K562 (cell line): ENCODE measurements around the gene SOWAHD. TPM values are rescaled to one million over a fixed set of nuclear protein-coding genes. Genes with fewer than 3 reads are reported as not detected.

ENCODE experiments used
- ATAC-seq: fragments of 200-7000 bp; cut with Tn5 transposase; 3 replicates; pipeline ENCODE4 v1.9.1; 2020; ENCODE audit warnings: moderate library complexity
- BruUV-seq: library from RNA; stranded (reverse); fragments of 400-500 nt; replicated peaks from 2 replicates; lab custom pipeline; 2021; lab: Mats Ljungman, UMichigan
- CTCF ChIA-PET: fragments of 300-600 bp; formaldehyde crosslinking; extraction: SDS; loops from one replicate; lab custom pipeline; 2021; ENCODE audit warnings: low intra/inter-chr PET ratio; lab: Yijun Ruan, JAX
- POLR2A ChIA-PET: fragments of 300-600, 350-650 bp; sonication (Branson Sonifier 250); formaldehyde crosslinking; extraction: SDS; loops from one replicate; lab custom pipeline; 2021; ENCODE audit warnings: antibody characterized with exemption, inconsistent platforms; lab: Yijun Ruan, JAX
- DNase-seq, 4 experiments: peaks; one replicate each; pipeline versions ENCODE4 v3.0.0 to v3.0.0-alpha.2; 2011 to 2018; ENCODE audit warnings: low spot score in 3 of 4, mixed read lengths in 3 of 4; ENCODE audit errors: extremely low read depth in 1 of 4
- FAIRE-seq: peaks from 2 replicates; lab custom pipeline; 2011; peaks lifted over from hg19 to GRCh38; lab: Jason Lieb, UNC
- H2AFZ ChIP-seq: 2 replicates; pipeline ENCODE4 v1.6.0; 2011; ENCODE audit warnings: low read depth, low read length, control low read depth, inconsistent platforms
- H3K27ac ChIP-seq: fragments of 200-600 bp; 3 replicates; pipeline ENCODE4 v1.8.0; 2011; ENCODE audit warnings: low read depth, mild to moderate bottlenecking, control low read depth, inconsistent platforms, low read length, moderate library complexity, mixed read lengths; ENCODE audit errors: extremely low read depth
- H3K27me3 ChIP-seq, 2 experiments: fragments of 300-600 bp in 1 of 2; 2 replicates in 1 of 2; 3 replicates in 1 of 2; pipeline versions ENCODE4 v1.6.0 to v1.8.0; 2011; ENCODE audit warnings: inconsistent platforms in 2 of 2, low read length in 2 of 2, mild to moderate bottlenecking in 1 of 2, mixed read lengths in 1 of 2, moderate library complexity in 1 of 2; ENCODE audit not compliant: control insufficient read depth in 2 of 2, insufficient read depth in 2 of 2
- H3K36me3 ChIP-seq: fragments of 300-600 bp; 3 replicates; pipeline ENCODE4 v1.8.0; 2011; ENCODE audit warnings: mild to moderate bottlenecking, low read length, inconsistent platforms; ENCODE audit not compliant: control insufficient read depth, insufficient read depth
- H3K4me1 ChIP-seq, 2 experiments: fragments of 200-600 bp in 1 of 2; replicated peaks in 1 of 2; 2 replicates in 1 of 2; 3 replicates in 1 of 2; pipeline versions ENCODE4 v1.5.1 to v1.8.0; 2011; ENCODE audit warnings: inconsistent platforms in 2 of 2, low read length in 2 of 2, mild to moderate bottlenecking in 1 of 2, mixed read lengths in 1 of 2, moderate library complexity in 1 of 2; ENCODE audit not compliant: control insufficient read depth in 2 of 2, insufficient read depth in 2 of 2
- H3K4me2 ChIP-seq: 2 replicates; pipeline ENCODE4 v1.6.1; 2011; ENCODE audit warnings: low read length, control low read depth, inconsistent platforms, mixed read lengths; ENCODE audit not compliant: insufficient read depth
- H3K4me3 ChIP-seq: fragments of 200-600 bp; sonication (generic), shearing (Covaris generic); 2 replicates; pipeline ENCODE4 v1.5.1; 2016; ENCODE audit warnings: control low read depth, inconsistent platforms
- H3K79me2 ChIP-seq: fragments of 200-600 bp; 3 replicates; pipeline ENCODE4 v1.8.0; 2011; ENCODE audit warnings: low read length, inconsistent platforms; ENCODE audit not compliant: control insufficient read depth, insufficient read depth
- H3K9ac ChIP-seq, 2 experiments: 2 replicates each; pipeline versions ENCODE4 v1.6.0 to v1.6.1; 2011; ENCODE audit warnings: low read depth in 2 of 2, low read length in 2 of 2, control low read depth in 1 of 2, inconsistent platforms in 1 of 2, mild to moderate bottlenecking in 1 of 2, mixed read lengths in 1 of 2; ENCODE audit not compliant: insufficient read depth in 1 of 2
- H3K9me1 ChIP-seq: one replicate; pipeline ENCODE4 v1.6.0; 2011; ENCODE audit warnings: inconsistent platforms, mild to moderate bottlenecking, low read length, moderate library complexity; ENCODE audit not compliant: control insufficient read depth, insufficient read depth
- H3K9me3 ChIP-seq: replicated peaks from 2 replicates; pipeline ENCODE4 v1.5.1; 2011; ENCODE audit warnings: low read depth, low read length, inconsistent platforms; ENCODE audit not compliant: control insufficient read depth, insufficient read depth
- H4K20me1 ChIP-seq: replicated peaks from 2 replicates; pipeline ENCODE4 v1.6.1; 2011; ENCODE audit warnings: low read length, inconsistent platforms, mixed read lengths; ENCODE audit not compliant: control insufficient read depth, insufficient read depth
- CHD2 ChIP-seq: IDR thresholded peaks from 2 replicates; pipeline ENCODE4 v1.6.1; 2011; ENCODE audit warnings: low read depth, low read length
- MNT ChIP-seq, 2 experiments: fragments of 450-650 bp; conservative IDR thresholded peaks; 2 replicates each; pipeline ENCODE4 v1.6.1; 2017; ENCODE audit warnings: mild to moderate bottlenecking in 2 of 2, moderate library complexity in 2 of 2
- NR2C1 ChIP-seq, 2 experiments: fragments of 450-650 bp; IDR thresholded peaks; 2 replicates each; pipeline ENCODE4 v1.6.1; 2017; ENCODE audit warnings: mild to moderate bottlenecking in 2 of 2, antibody characterized with exemption in 1 of 2, inconsistent platforms in 1 of 2, missing compliant biosample characterization in 1 of 2, missing genetic modification characterization in 1 of 2
- NRF1 ChIP-seq, 2 experiments: fragments of 450-650 bp; IDR thresholded peaks in 1 of 2; conservative IDR thresholded peaks in 1 of 2; 2 replicates each; pipeline ENCODE4 v1.6.1; 2014; ENCODE audit warnings: mild to moderate bottlenecking in 2 of 2
- RBM34 ChIP-seq: fragments of 200-400 bp; formaldehyde crosslinking; IDR thresholded peaks from 2 replicates; pipeline ENCODE4 v1.6.1; 2018; ENCODE audit warnings: low read length, borderline replicate concordance; ENCODE audit not compliant: insufficient read depth
- U2AF1 ChIP-seq: fragments of 200-400 bp; formaldehyde crosslinking; optimal IDR thresholded peaks from 2 replicates; pipeline ENCODE3; 2017; ENCODE audit warnings: mild to moderate bottlenecking, low read depth, low read length, moderate library complexity
- WGBS: fragments of 100-300 bp; shearing (Covaris generic); methylation state at CpG from one replicate; pipeline ENCODE4 v1.1.6; 2016; ENCODE audit warnings: low coverage, mixed read lengths; ENCODE audit not compliant: insufficient coverage; ENCODE audit errors: missing lambda C conversion rate; 5-methylcytosine and 5-hydroxymethylcytosine counted together
- in situ Hi-C: fragments of 300-500 bp; cut with MboI; formaldehyde crosslinking; loops from 4 replicates; pipeline ENCODE4 v1.15.0; 2018; ENCODE audit warnings: inconsistent platforms, mixed read lengths
- intact Hi-C: fragments of 100-400 bp; cut with micrococcal nuclease; formaldehyde crosslinking; loops from 2 replicates; pipeline ENCODE4 v1.14.2; 2022
- polyA plus RNA-seq, 8 experiments: library from polyadenylated mRNA; depleted of rRNA in 4 of 8; stranded (reverse) in 5 of 8; unstranded in 3 of 8; fragments of >200 nt; fragmentation: Nextera tagmentation in 2 of 8; fragmentation: Illumina TruSeq in 1 of 8; extraction: Ambion mirVana in 2 of 8; extraction: Trizol in 1 of 8; gene quantifications; 2 replicates each; pipeline versions ENCODE4 v1.2.1 to v1.2.3, GENCODE V29; 2011 to 2014; ENCODE audit warnings: inconsistent platforms in 1 of 8, missing spikeins in 1 of 8
- total RNA-seq, 7 experiments: library from RNA; depleted of rRNA in 6 of 7; stranded (reverse); fragments of >200 nt in 6 of 7; fragmentation: Illumina TruSeq in 2 of 7; extraction: Trizol in 2 of 7; gene quantifications; 2 replicates each; pipeline versions ENCODE4 v1.2.1 to v1.2.3, GENCODE V29; 2011 to 2021; ENCODE audit warnings: low replicate concordance in 1 of 7
- TF ChIP-seq, protein P1 (sequence below): fragments of 250-450 bp; sonication (Bioruptor Pico); IDR thresholded peaks from 2 replicates; pipeline ENCODE4 v1.8.0; 2021; ENCODE audit warnings: moderate library complexity, mild to moderate bottlenecking, inconsistent platforms

SOWAHD gene
- total and polyA plus RNA-seq, 9 of the 15 experiments (the other 6 are each of a cell fraction or from before 2014, with no cell fraction given): 0.13 to 0.29 TPM; not detected in 7

DNA sequence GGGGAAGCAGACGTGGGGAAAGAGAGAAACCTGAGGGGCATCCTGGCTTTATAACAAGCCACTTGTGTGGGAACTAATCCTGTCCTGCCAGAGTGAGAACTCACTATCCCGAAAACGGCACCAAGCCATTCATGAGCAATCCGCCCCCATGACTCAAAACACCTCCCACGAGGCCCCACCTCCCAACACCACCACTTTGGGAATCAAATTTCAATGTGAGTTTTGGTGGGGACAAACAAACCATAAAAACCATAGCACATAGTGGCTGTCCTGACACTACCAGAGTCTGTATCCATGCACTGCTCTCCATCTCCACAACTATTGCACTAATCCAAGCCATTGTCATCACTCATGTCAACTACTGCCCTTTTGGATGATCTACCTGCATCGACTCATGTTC, 36.9 kb upstream of the SOWAHD start:
- DNase-seq: peak in 1 of 4 experiments; percentile 10
- Histone ChIP-seq H3K9me1 (no peaks in the 10 kb centered on the region), H3K36me3 (no peaks in the 10 kb centered on the region), H4K20me1 (no peaks in the 10 kb centered on the region), H3K4me2 (no peak overlapping the region), H3K79me2 (no peaks in the 10 kb centered on the region), H3K9ac (no peak overlapping the region), H3K4me3 (no peak overlapping the region), H3K27ac (no peak overlapping the region), H3K9me3 (no peaks in the 10 kb centered on the region), H3K27me3 (no peaks in the 10 kb centered on the region), H3K4me1 (no peaks in the 10 kb centered on the region), H2AFZ (no peak overlapping the region; the same call in 1 of the 2 replicates)
- ChIA-PET CTCF (no interaction called here), POLR2A (interaction anchor here (0.6 kb wide), 1 partner anchor 307 kb away, joined by 3 read pairs; no protein-coding TSS in a partner anchor)
- 4% methylated on average over 5 of the region's 6 CpGs for WGBS
- BruUV-seq: no TSS peak
- intact Hi-C loops (no loop called here), in situ Hi-C loops (no loop called here)
- TF ChIP-seq MNT (conservative IDR thresholded peaks at IDR 0.05): no peak
- no peak for TF ChIP-seq NRF1 (conservative IDR thresholded peaks at IDR 0.05 in 1 of 2, IDR thresholded peaks at IDR 0.05 in 1 of 2)
- TF ChIP-seq RBM34: no peak
- TF ChIP-seq U2AF1: no peak
- TF ChIP-seq CHD2: no peak
- TF ChIP-seq, protein P1, sequence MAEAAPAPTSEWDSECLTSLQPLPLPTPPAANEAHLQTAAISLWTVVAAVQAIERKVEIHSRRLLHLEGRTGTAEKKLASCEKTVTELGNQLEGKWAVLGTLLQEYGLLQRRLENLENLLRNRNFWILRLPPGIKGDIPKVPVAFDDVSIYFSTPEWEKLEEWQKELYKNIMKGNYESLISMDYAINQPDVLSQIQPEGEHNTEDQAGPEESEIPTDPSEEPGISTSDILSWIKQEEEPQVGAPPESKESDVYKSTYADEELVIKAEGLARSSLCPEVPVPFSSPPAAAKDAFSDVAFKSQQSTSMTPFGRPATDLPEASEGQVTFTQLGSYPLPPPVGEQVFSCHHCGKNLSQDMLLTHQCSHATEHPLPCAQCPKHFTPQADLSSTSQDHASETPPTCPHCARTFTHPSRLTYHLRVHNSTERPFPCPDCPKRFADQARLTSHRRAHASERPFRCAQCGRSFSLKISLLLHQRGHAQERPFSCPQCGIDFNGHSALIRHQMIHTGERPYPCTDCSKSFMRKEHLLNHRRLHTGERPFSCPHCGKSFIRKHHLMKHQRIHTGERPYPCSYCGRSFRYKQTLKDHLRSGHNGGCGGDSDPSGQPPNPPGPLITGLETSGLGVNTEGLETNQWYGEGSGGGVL (CRISPR knock-in tag): no peak
- no peak for TF ChIP-seq NR2C1 (IDR thresholded peaks at IDR 0.05)
- no peak for TF ChIP-seq NR2C1 (tag; IDR thresholded peaks at IDR 0.05)
- no peak for FAIRE-seq
- peak; percentile 41; the same call in 1 of the 3 replicates for ATAC-seq
